ENCODE data around the gene STAC.

GRCh38 chr3:36482256-36482655, 102.0 kb downstream of the STAC start:
- TF ChIP-seq CTCF (conservative IDR thresholded peaks at IDR 0.05; ENCODE audit: low read depth, low read length) (no peak), EZH2 (IDR thresholded peaks at IDR 0.05; ENCODE audit: low read length, unreplicated experiment) (no peak)
